ENCODE measurements around the gene CYRIA. TPM values are rescaled to one million over a fixed set of nuclear protein-coding genes. Genes with fewer than 3 reads are reported as not detected.

CYRIA gene
- total RNA-seq, 3 donors from 2014 or later (not counting 1 experiment from before 2014, with no cell fraction given): 37.4 to 54.8 (median 38.5) TPM

DNA sequence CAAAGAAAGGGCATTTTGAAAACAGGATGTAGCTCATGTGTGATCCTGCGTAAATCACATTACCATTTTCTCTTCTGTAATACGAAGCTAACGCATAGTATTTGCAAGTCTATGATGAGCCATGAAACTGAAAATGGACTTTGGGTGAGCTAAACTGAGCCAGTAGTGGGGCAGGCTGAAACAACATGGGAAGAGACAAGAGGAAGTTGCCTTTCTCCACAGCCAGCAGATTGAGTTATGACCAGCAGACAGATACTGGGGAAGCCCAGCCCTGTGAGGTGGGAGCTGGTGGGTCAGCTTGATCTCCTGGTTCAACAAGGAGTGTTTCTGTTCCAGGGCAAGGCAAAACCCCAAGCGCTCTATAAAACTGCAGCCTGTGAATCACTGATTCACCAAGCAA is 11.8 kb downstream of the CYRIA start:
- ATAC-seq: peak in 2 of 3 donors; percentile 20 to 47
- peak overlapping the region; percentile 73 to 93 for H3K27ac Mint-ChIP-seq
- H3K36me3 ChIP-seq (ENCODE audit: control insufficient read depth, insufficient read depth, low read length): no peaks in the 10 kb centered on the region
- H3K4me3 ChIP-seq (ENCODE audit: low read length): no peak overlapping the region
- peak overlapping the region; percentile 77 for H3K4me3 Mint-ChIP-seq
- H3K36me3 Mint-ChIP-seq: no peaks in the 10 kb centered on the region
- peak overlapping the region; percentile 60 for H3K27ac ChIP-seq (ENCODE audit: low read length)
- H3K27me3 Mint-ChIP-seq (ENCODE audit: low read depth in 2 of 2): no peaks in the 10 kb centered on the region
- H3K27me3 ChIP-seq (ENCODE audit: control insufficient read depth, insufficient read depth, low read length): no peaks in the 10 kb centered on the region
- 54% methylated on average over 4 of the region's 4 CpGs for WGBS (ENCODE audit: insufficient coverage)
- H3K4me1 ChIP-seq (ENCODE audit: control insufficient read depth, insufficient read depth, low read length): peaks cover 84% of the 10 kb centered on the region
- intact Hi-C loops (cut with micrococcal nuclease): no loop called here
- no peaks in the 10 kb centered on the region for H3K9me3 Mint-ChIP-seq
- no peak for DNase-seq
- no peaks in the 10 kb centered on the region for H3K9me3 ChIP-seq (ENCODE audit: control insufficient read depth, insufficient read depth, low read length)
- peaks cover 95 to 98% of the 10 kb centered on the region in 2 donors for H3K4me1 Mint-ChIP-seq
- TF ChIP-seq, protein P1, sequence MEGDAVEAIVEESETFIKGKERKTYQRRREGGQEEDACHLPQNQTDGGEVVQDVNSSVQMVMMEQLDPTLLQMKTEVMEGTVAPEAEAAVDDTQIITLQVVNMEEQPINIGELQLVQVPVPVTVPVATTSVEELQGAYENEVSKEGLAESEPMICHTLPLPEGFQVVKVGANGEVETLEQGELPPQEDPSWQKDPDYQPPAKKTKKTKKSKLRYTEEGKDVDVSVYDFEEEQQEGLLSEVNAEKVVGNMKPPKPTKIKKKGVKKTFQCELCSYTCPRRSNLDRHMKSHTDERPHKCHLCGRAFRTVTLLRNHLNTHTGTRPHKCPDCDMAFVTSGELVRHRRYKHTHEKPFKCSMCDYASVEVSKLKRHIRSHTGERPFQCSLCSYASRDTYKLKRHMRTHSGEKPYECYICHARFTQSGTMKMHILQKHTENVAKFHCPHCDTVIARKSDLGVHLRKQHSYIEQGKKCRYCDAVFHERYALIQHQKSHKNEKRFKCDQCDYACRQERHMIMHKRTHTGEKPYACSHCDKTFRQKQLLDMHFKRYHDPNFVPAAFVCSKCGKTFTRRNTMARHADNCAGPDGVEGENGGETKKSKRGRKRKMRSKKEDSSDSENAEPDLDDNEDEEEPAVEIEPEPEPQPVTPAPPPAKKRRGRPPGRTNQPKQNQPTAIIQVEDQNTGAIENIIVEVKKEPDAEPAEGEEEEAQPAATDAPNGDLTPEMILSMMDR (IDR thresholded peaks at IDR 0.05): no peak

DNA sequence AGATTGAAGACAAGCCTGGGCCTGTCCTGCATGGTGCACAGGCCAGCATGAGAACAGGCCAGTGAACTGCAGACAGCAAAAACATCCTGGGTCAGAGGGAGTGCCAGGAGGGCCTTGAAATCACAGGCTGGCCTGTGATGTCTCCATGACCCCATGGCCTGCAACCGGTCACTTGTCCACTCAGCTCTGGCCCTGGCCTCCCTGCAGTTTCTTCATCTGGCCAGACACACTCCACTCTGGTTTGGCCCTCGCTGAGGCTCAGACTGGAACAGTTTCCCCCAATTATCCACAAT is 12.6 kb downstream of the CYRIA start:
- intact Hi-C loops (cut with micrococcal nuclease): no loop called here
- Mint-ChIP-seq H3K4me1 (peaks cover 95 to 98% of the 10 kb centered on the region in 2 donors), H3K27me3 (ENCODE audit: low read depth in 2 of 2) (no peaks in the 10 kb centered on the region), H3K4me3 (peak overlapping the region; percentile 77), H3K36me3 (no peaks in the 10 kb centered on the region), H3K27ac (peak overlapping the region; percentile 73 to 93), H3K9me3 (no peaks in the 10 kb centered on the region)
- ATAC-seq (no peak), DNase-seq (no peak)
- Histone ChIP-seq H3K9me3 (ENCODE audit: control insufficient read depth, insufficient read depth, low read length) (no peaks in the 10 kb centered on the region), H3K27me3 (ENCODE audit: control insufficient read depth, insufficient read depth, low read length) (no peaks in the 10 kb centered on the region), H3K4me3 (ENCODE audit: low read length) (no peak overlapping the region), H3K27ac (ENCODE audit: low read length) (peak overlapping the region; percentile 60), H3K4me1 (ENCODE audit: control insufficient read depth, insufficient read depth, low read length) (peaks cover 80% of the 10 kb centered on the region), H3K36me3 (ENCODE audit: control insufficient read depth, insufficient read depth, low read length) (no peaks in the 10 kb centered on the region)
- TF ChIP-seq, protein P1 (IDR thresholded peaks at IDR 0.05): no peak
- 97% methylated on average over 2 of the region's 2 CpGs for WGBS (ENCODE audit: insufficient coverage)

DNA sequence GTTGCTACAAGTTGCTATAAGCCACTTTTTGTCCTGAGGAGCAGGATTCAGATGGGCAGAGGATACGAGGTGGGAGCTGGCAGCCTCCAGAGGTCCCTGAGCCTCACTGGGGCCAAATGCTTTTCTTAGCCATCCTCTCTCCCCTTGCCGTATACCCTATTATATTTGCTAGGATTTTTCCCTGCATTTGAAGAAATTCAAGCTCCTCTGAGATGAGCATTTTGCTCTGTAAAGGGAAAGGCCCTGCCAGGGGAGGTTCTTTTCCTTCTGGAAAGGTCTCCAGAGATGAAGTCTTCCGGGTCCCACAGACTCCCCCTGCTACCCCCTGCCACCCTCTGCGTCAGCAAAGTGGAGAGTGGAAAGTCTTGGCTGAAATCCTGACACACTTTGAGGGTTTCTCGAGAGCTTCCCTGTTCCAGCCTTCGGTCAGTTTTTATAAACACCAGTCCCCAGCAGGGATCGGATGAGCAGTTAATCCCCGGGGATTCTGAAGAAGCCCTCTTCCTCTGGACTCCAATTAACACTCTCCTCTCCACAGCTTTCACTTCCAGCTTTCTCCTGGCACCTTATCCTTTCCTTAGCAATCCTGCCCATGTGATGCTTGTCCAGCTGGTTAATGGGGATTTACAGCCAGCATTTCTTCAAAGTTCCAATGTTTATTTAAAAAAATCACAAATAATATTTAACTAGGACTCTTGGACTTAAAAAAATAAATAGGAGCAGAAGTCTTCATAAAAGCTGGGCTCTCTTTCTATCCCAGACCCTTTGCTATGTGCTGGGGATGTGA is 13.1 kb downstream of the CYRIA start:
- no peak overlapping the region for H3K4me3 ChIP-seq (ENCODE audit: low read length)

More for the DNA sequence above, 13.1 kb downstream of the CYRIA start:
- H3K27ac ChIP-seq (ENCODE audit: low read length): peak overlapping the region; percentile 60
- TF ChIP-seq, protein P1 (IDR thresholded peaks at IDR 0.05): no peak
- H3K9me3 ChIP-seq (ENCODE audit: control insufficient read depth, insufficient read depth, low read length): no peaks in the 10 kb centered on the region
- Mint-ChIP-seq H3K36me3 (no peaks in the 10 kb centered on the region), H3K27me3 (ENCODE audit: low read depth in 2 of 2) (no peaks in the 10 kb centered on the region), H3K4me3 (peak overlapping the region; percentile 21), H3K4me1 (peaks cover 97 to 98% of the 10 kb centered on the region in 2 donors), H3K9me3 (no peaks in the 10 kb centered on the region), H3K27ac (peak overlapping the region; percentile 73 to 93)
- DNase-seq: no peak
- ATAC-seq: no peak
- intact Hi-C loops (cut with micrococcal nuclease): no loop called here
- H3K4me1 ChIP-seq (ENCODE audit: control insufficient read depth, insufficient read depth, low read length): peaks cover 85% of the 10 kb centered on the region
- no peaks in the 10 kb centered on the region for H3K27me3 ChIP-seq (ENCODE audit: control insufficient read depth, insufficient read depth, low read length)
- WGBS (ENCODE audit: insufficient coverage): 91% methylated on average over 6 of the region's 8 CpGs
- no peaks in the 10 kb centered on the region for H3K36me3 ChIP-seq (ENCODE audit: control insufficient read depth, insufficient read depth, low read length)

All from natural killer cell (primary cell).